HFF-Myc (cell line): ENCODE results near the gene ZNF616.
A peak's percentile ranks its signal among the peaks of the same experiment; 100 is the strongest.

ENCODE experiments used
- DNase-seq: peaks from one replicate; pipeline ENCODE4 v3.0.0-alpha.2; 2011; ENCODE audit warnings: low read depth; ENCODE audit errors: extremely low read depth
- H3K4me3 ChIP-seq: replicated peaks from 2 replicates; pipeline ENCODE4 v1.5.1; 2011; ENCODE audit warnings: low read depth, mild to moderate bottlenecking, control low read depth, low read length
- CTCF ChIP-seq: IDR thresholded peaks from 2 replicates; pipeline ENCODE4 v1.5.1; 2012; ENCODE audit warnings: mild to moderate bottlenecking, low read depth, low read length, control low read depth; ENCODE audit errors: missing control alignments

Gene ZNF616

GRCh38 chr19:52094526-52095130 is 45.1 kb downstream of the ZNF616 start:
- TF ChIP-seq CTCF, result no peak
- H3K4me3 ChIP-seq, result peak overlapping the region; percentile 94
- DNase-seq, result no peak

GRCh38 chr19:52086481-52086880 is 53.3 kb downstream of the ZNF616 start:
- no peak for TF ChIP-seq CTCF
- H3K4me3 ChIP-seq, result no peak overlapping the region
- DNase-seq, result no peak

- TF ChIP-seq CTCF, result no peak
- no peak for DNase-seq
- no peak overlapping the region for H3K4me3 ChIP-seq
Measured at GRCh38 chr19:52070496-52070895, 69.2 kb downstream of the ZNF616 start.

- TF ChIP-seq CTCF, result no peak
- DNase-seq, result no peak
- H3K4me3 ChIP-seq, result no peak overlapping the region
Measured at GRCh38 chr19:52069653-52070052, 70.1 kb downstream of the ZNF616 start.

- no peak for DNase-seq
- H3K4me3 ChIP-seq, result no peak overlapping the region
- TF ChIP-seq CTCF, result no peak
Measured at GRCh38 chr19:52066258-52066863, 73.4 kb downstream of the ZNF616 start.

- H3K4me3 ChIP-seq, result no peak overlapping the region
- no peak for TF ChIP-seq CTCF
- no peak for DNase-seq
Measured at GRCh38 chr19:52065399-52065798, 74.3 kb downstream of the ZNF616 start.
